Measurements from ENCODE around the gene CDCA4. TPM values are rescaled to one million over a fixed set of nuclear protein-coding genes. Genes with fewer than 3 reads are reported as not detected.

Gene CDCA4
- total and polyA plus RNA-seq, 2 donors (not counting 3 experiments of a cell fraction or from before 2014, with no cell fraction given) = 29.9 to 44.5 TPM

DNA sequence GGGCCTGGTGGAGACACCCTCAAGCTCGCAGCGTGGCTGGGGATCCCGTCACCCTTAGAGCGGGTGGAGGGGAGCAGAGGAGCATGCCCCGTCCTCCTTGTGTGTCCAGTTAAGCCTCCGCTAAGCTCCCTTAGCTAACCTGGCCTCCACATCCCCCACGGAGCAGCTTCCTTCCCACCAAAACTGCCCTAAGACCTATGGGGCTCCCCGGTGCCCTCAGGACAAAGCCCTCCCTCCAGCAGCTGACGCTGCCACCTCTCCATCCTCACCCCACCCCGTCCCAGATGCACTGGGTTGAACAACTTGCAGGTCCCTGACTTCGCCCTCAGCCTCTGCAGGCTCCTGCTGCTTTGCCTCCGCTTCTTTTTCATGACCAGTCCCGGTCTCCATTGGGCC, 46.7 kb downstream of the CDCA4 start:
- peak overlapping the region; percentile 89 for H3K27ac ChIP-seq (ENCODE audit: insufficient read depth, low read depth, low read length)
- no peak for FAIRE-seq

More for the DNA sequence above, 46.7 kb downstream of the CDCA4 start:
- Histone ChIP-seq H3K4me3 (replicated peaks in 1 of 3; ENCODE audit: insufficient read depth in 1 of 3, low read depth in 1 of 3, low read length in 3 of 3) (no peak overlapping the region), H3K4me1 (ENCODE audit: control insufficient read depth, extremely low read depth, insufficient read depth, low read length) (peaks cover 55% of the 10 kb centered on the region), H2AFZ (ENCODE audit: low read depth, low read length) (peak overlapping the region; percentile 20), H4K20me1 (replicated peaks; ENCODE audit: control insufficient read depth, extremely low read depth, insufficient read depth, low read length) (no peaks in the 10 kb centered on the region), H3K27me3 (ENCODE audit: control insufficient read depth in 2 of 2, insufficient read depth in 2 of 2, low read length in 2 of 2) (no peaks in the 10 kb centered on the region), H3K4me2 (ENCODE audit: insufficient read depth, low read length) (no peak overlapping the region), H3K9me1 (replicated peaks; ENCODE audit: control insufficient read depth, extremely low read depth, insufficient read depth, low read length) (no peaks in the 10 kb centered on the region), H3K9ac (replicated peaks; ENCODE audit: extremely low read depth, insufficient read depth, low read length) (no peak overlapping the region), H3K9me3 (replicated peaks; ENCODE audit: control insufficient read depth, insufficient read depth, low read length) (no peaks in the 10 kb centered on the region), H3K36me3 (ENCODE audit: control insufficient read depth in 2 of 2, extremely low read depth in 1 of 2, insufficient read depth in 2 of 2, low read length in 2 of 2) (no peaks in the 10 kb centered on the region), H3K79me2 (ENCODE audit: control insufficient read depth, insufficient read depth, low read length) (peaks cover 11% of the 10 kb centered on the region)
- TF ChIP-seq POLR2AphosphoS5 (IDR thresholded peaks at IDR 0.05; ENCODE audit: insufficient read depth, low read depth, low read length) (no peak), MYC (IDR thresholded peaks at IDR 0.05; ENCODE audit: low read depth, low read length) (no peak), CTCF (IDR thresholded peaks at IDR 0.05; ENCODE audit: extremely low read depth in 1 of 2, insufficient read depth in 1 of 2, low read depth in 1 of 2, low read length in 2 of 2) (no peak), JUN (IDR thresholded peaks at IDR 0.05; ENCODE audit: borderline replicate concordance, insufficient read depth, insufficient read length, low read depth) (no peak), FOS (IDR thresholded peaks at IDR 0.05; ENCODE audit: borderline replicate concordance, insufficient read depth, low read length) (no peak), GATA2 (IDR thresholded peaks at IDR 0.05; ENCODE audit: insufficient read depth, insufficient read length, low read depth, low read length) (no peak), EZH2 (IDR thresholded peaks at IDR 0.05; ENCODE audit: borderline replicate concordance, low read depth, low read length, severe bottlenecking) (no peak), MAX (IDR thresholded peaks at IDR 0.05; ENCODE audit: insufficient read depth, insufficient read length) (no peak), POLR2A (IDR thresholded peaks at IDR 0.05; ENCODE audit: low read depth, low read length) (no peak)
- POLR2A ChIA-PET = interaction anchor here (1.2 kb wide), 1 partner anchor 11 kb away, joined by 5 read pairs; the partner anchor contains the start of gene CLBA1
- dilution Hi-C loops (cut with MboI; ENCODE audit: extremely low pct_ligation_motif_present, low sequenced_read_pairs) (no loop called here), intact Hi-C loops (cut with micrococcal nuclease) (loop anchor here (5.0 to 10.0 kb wide), 2 partner anchors 193 to 209 kb away; partner anchors contain the start of gene JAG2)
- no TSS peak for BruUV-seq (replicated peaks)
- no peak for DNase-seq (ENCODE audit: low read depth, low spot score)
- CTCF ChIA-PET = interaction anchor here (1.2 to 4.7 kb wide), 12 partner anchors 11 to 206 kb away, joined by 3 to 97 read pairs (median 6); partner anchors contain the start of genes CDCA4 and CLBA1
